WTC11 (cell line): ENCODE data around the gene CAPZA3. TPM values are rescaled to one million over a fixed set of nuclear protein-coding genes. Genes with fewer than 3 reads are reported as not detected.

Source experiments
- ATAC-seq: fragments of 200-7000 bp; cut with Tn5 transposase; 2 replicates; pipeline ENCODE4 v1.10.0; 2021; ENCODE audit warnings: mild to moderate bottlenecking, moderate library complexity
- CTCF ChIA-PET: fragments of 300-600 bp; sonication (Branson Sonifier 250); formaldehyde crosslinking; loops from one replicate; lab custom pipeline; 2021; ENCODE audit warnings: antibody characterized with exemption; lab: Charles Lee
- POLR2A ChIA-PET: fragments of 350-600 bp; sonication (Branson Sonifier 250); formaldehyde crosslinking; loops from one replicate; lab custom pipeline; 2021; ENCODE audit warnings: antibody characterized with exemption; lab: Charles Lee
- DNase-seq: peaks from one replicate; pipeline ENCODE4 v3.0.0; 2021; ENCODE audit warnings: low spot score
- H3K27ac Mint-ChIP-seq: 2 replicates; pipeline ENCODE4 v1.8.0; 2021; ENCODE audit warnings: mixed read lengths
- H3K27me3 Mint-ChIP-seq: 2 replicates; pipeline ENCODE4 v1.8.0; 2021; ENCODE audit warnings: low read depth, mild to moderate bottlenecking, moderate library complexity, mixed read lengths
- H3K36me3 Mint-ChIP-seq: 2 replicates; pipeline ENCODE4 v1.8.0; 2021; ENCODE audit warnings: mixed read lengths
- H3K4me1 Mint-ChIP-seq: 2 replicates; pipeline ENCODE4 v1.8.0; 2022; ENCODE audit warnings: mixed read lengths
- H3K4me3 Mint-ChIP-seq: 2 replicates; pipeline ENCODE4 v1.8.0; 2021; ENCODE audit warnings: mild to moderate bottlenecking, moderate library complexity, mixed read lengths
- H3K9me3 Mint-ChIP-seq: 2 replicates; pipeline ENCODE4 v1.8.0; 2021; ENCODE audit warnings: mixed read lengths
- ARID4B ChIP-seq: sonication (generic); formaldehyde crosslinking; IDR thresholded peaks from 2 replicates; pipeline ENCODE4 v1.8.0; 2023; ENCODE audit warnings: missing genetic modification reagents, mild to moderate bottlenecking, borderline replicate concordance
- ATF6 ChIP-seq: sonication (generic); formaldehyde crosslinking; IDR thresholded peaks from 2 replicates; pipeline ENCODE4 v1.8.1; 2023; ENCODE audit warnings: mild to moderate bottlenecking, missing genetic modification reagents
- CREM ChIP-seq: sonication (generic); formaldehyde crosslinking; IDR thresholded peaks from 2 replicates; pipeline ENCODE4 v1.8.1; 2022; ENCODE audit warnings: mild to moderate bottlenecking, missing genetic modification reagents, moderate library complexity
- ESRRA ChIP-seq: sonication (generic); formaldehyde crosslinking; IDR thresholded peaks from 2 replicates; pipeline ENCODE4 v1.8.1; 2022; ENCODE audit warnings: mild to moderate bottlenecking, missing genetic modification reagents, borderline replicate concordance
- GABPB1 ChIP-seq: sonication (generic); formaldehyde crosslinking; IDR thresholded peaks from 2 replicates; pipeline ENCODE4 v1.8.1; 2023; ENCODE audit warnings: mild to moderate bottlenecking, missing genetic modification reagents
- GRHL2 ChIP-seq: fragments of 250-450 bp; sonication (Bioruptor Pico); IDR thresholded peaks from 2 replicates; pipeline ENCODE4 v1.8.0; 2022; ENCODE audit warnings: mild to moderate bottlenecking, moderate library complexity; ENCODE audit not compliant: insufficient replicate concordance, severe bottlenecking
- HMGA2 ChIP-seq: fragments of 250-450 bp; sonication (Bioruptor Pico); IDR thresholded peaks from 2 replicates; pipeline ENCODE4 v1.4.0; 2021; ENCODE audit warnings: mild to moderate bottlenecking, moderate library complexity
- IRF2 ChIP-seq: sonication (generic); formaldehyde crosslinking; IDR thresholded peaks from 2 replicates; pipeline ENCODE4 v1.8.0; 2022; ENCODE audit warnings: low read depth, missing genetic modification reagents, borderline replicate concordance
- NFE2L1 ChIP-seq: sonication (generic); formaldehyde crosslinking; IDR thresholded peaks from 2 replicates; pipeline ENCODE4 v1.8.1; 2023; ENCODE audit warnings: missing genetic modification reagents
- NFYB ChIP-seq: sonication (generic); formaldehyde crosslinking; conservative IDR thresholded peaks from 2 replicates; pipeline ENCODE4 v1.8.0; 2022; ENCODE audit warnings: low read depth, missing genetic modification reagents
- PRRX2 ChIP-seq: fragments of 250-450 bp; sonication (Bioruptor Pico); IDR thresholded peaks from 2 replicates; pipeline ENCODE4 v1.8.0; 2021; ENCODE audit warnings: mild to moderate bottlenecking
- SMAD4 ChIP-seq: sonication (generic); formaldehyde crosslinking; IDR thresholded peaks from 2 replicates; pipeline ENCODE4 v1.8.0; 2022; ENCODE audit warnings: mild to moderate bottlenecking, missing genetic modification reagents
- TEAD1 ChIP-seq: sonication (generic); formaldehyde crosslinking; IDR thresholded peaks from 2 replicates; pipeline ENCODE4 v1.8.0; 2022; ENCODE audit warnings: mild to moderate bottlenecking, missing genetic modification reagents
- ZBTB21 ChIP-seq: sonication (generic); formaldehyde crosslinking; IDR thresholded peaks from 2 replicates; pipeline ENCODE4 v1.8.1; 2023; ENCODE audit warnings: mild to moderate bottlenecking, missing genetic modification reagents, borderline replicate concordance
- ZNF317 ChIP-seq: sonication (generic); formaldehyde crosslinking; IDR thresholded peaks from 2 replicates; pipeline ENCODE4 v1.8.1; 2023; ENCODE audit warnings: low read depth, mild to moderate bottlenecking, moderate library complexity, missing genetic modification reagents, borderline replicate concordance
- ZNF396 ChIP-seq: fragments of 250-450 bp; sonication (Bioruptor Pico); IDR thresholded peaks from 2 replicates; pipeline ENCODE4 v1.8.0; 2021; ENCODE audit warnings: mild to moderate bottlenecking, moderate library complexity, borderline replicate concordance
- ZNF416 ChIP-seq: fragments of 250-450 bp; sonication (Bioruptor Pico); IDR thresholded peaks from 2 replicates; pipeline ENCODE4 v1.9.0; 2021; ENCODE audit warnings: mild to moderate bottlenecking, inconsistent platforms
- ZNF423 ChIP-seq: fragments of 250-450 bp; sonication (Bioruptor Pico); IDR thresholded peaks from 2 replicates; pipeline ENCODE4 v2.1.2; 2022; ENCODE audit warnings: mild to moderate bottlenecking, moderate library complexity
- ZNF671 ChIP-seq: fragments of 250-450 bp; sonication (Bioruptor Pico); IDR thresholded peaks from 2 replicates; pipeline ENCODE4 v1.8.0; 2021; ENCODE audit warnings: mild to moderate bottlenecking
- total RNA-seq: library from RNA; stranded (reverse); gene quantifications from 3 replicates; pipeline ENCODE4 v1.2.3, GENCODE V29; 2021
- TF ChIP-seq, protein P1 (sequence below): sonication (generic); formaldehyde crosslinking; IDR thresholded peaks from 2 replicates; pipeline ENCODE4 v1.8.1; 2023; ENCODE audit warnings: mild to moderate bottlenecking, missing genetic modification reagents, moderate library complexity
- TF ChIP-seq, protein P2 (sequence below): fragments of 250-450 bp; sonication (Bioruptor Pico); conservative IDR thresholded peaks from 2 replicates; pipeline ENCODE4 v1.9.0; 2021; ENCODE audit warnings: mild to moderate bottlenecking
- TF ChIP-seq, protein P3 (sequence below): fragments of 200-600 bp; IDR thresholded peaks from 2 replicates; pipeline ENCODE4 v1.8.0; 2022; ENCODE audit warnings: antibody characterized with exemption
- TF ChIP-seq, protein P4 (sequence below): sonication (generic); formaldehyde crosslinking; IDR thresholded peaks from 2 replicates; pipeline ENCODE4 v1.8.1; 2022; ENCODE audit warnings: mild to moderate bottlenecking, missing genetic modification reagents, moderate library complexity, borderline replicate concordance
- TF ChIP-seq, protein P5 (sequence below): fragments of 250-450 bp; sonication (Bioruptor Pico); IDR thresholded peaks from 2 replicates; pipeline ENCODE4 v1.8.0; 2021; ENCODE audit warnings: mild to moderate bottlenecking

The CAPZA3 gene
- total RNA-seq, 1 experiment from 2014 or later: not detected

DNA sequence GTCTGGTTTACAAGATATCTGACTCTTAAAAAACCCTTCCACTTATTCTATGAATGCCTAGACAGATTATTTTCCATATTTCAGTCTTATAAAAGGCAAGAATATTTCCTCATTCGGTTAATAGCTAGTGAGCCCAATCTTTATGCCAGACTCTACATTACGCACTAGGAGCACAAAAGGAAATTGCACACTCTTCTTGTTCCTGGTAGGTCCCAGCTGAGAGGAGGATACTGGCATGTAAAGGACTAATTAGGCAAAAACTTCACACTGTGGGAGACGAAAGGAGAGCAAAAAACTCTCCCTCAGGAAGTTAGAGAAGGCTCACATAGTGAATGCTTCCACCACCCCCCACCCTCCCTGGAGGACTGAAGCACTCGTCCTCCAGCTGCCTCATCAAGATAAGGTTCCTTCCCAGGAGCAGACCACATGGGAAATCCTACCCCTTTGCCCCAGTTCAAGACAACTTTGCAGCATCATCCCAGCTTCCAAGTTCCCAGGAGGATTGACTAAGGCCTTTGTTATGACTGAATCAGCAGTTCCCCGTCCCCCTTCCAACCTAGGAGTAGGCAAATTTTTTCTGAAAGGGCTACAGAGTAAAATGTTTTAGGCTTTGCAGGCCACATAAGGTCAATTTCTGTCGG, 14.5 kb downstream of the CAPZA3 start:
- peaks cover 76% of the 10 kb centered on the region for H3K4me1 Mint-ChIP-seq
- no peak for TF ChIP-seq ZNF317 (CRISPR knock-in tag)
- TF ChIP-seq, protein P1, sequence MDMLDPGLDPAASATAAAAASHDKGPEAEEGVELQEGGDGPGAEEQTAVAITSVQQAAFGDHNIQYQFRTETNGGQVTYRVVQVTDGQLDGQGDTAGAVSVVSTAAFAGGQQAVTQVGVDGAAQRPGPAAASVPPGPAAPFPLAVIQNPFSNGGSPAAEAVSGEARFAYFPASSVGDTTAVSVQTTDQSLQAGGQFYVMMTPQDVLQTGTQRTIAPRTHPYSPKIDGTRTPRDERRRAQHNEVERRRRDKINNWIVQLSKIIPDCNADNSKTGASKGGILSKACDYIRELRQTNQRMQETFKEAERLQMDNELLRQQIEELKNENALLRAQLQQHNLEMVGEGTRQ (CRISPR knock-in tag): 0 out of 2 replicates have a peak, but pooled peaks have one; percentile 5
- TF ChIP-seq ZNF396 (CRISPR knock-in tag): no peak
- no peak for TF ChIP-seq ESRRA (CRISPR knock-in tag)
- no peak for TF ChIP-seq SMAD4 (CRISPR knock-in tag)
- no peak for TF ChIP-seq TEAD1 (CRISPR knock-in tag)
- TF ChIP-seq ARID4B (CRISPR knock-in tag): no peak
- no peak for TF ChIP-seq PRRX2 (CRISPR knock-in tag)
- peak; percentile 17; the same call in 1 of the 2 replicates for TF ChIP-seq ZNF416 (CRISPR knock-in tag)
- TF ChIP-seq ZBTB21: no peak
- TF ChIP-seq, protein P2, sequence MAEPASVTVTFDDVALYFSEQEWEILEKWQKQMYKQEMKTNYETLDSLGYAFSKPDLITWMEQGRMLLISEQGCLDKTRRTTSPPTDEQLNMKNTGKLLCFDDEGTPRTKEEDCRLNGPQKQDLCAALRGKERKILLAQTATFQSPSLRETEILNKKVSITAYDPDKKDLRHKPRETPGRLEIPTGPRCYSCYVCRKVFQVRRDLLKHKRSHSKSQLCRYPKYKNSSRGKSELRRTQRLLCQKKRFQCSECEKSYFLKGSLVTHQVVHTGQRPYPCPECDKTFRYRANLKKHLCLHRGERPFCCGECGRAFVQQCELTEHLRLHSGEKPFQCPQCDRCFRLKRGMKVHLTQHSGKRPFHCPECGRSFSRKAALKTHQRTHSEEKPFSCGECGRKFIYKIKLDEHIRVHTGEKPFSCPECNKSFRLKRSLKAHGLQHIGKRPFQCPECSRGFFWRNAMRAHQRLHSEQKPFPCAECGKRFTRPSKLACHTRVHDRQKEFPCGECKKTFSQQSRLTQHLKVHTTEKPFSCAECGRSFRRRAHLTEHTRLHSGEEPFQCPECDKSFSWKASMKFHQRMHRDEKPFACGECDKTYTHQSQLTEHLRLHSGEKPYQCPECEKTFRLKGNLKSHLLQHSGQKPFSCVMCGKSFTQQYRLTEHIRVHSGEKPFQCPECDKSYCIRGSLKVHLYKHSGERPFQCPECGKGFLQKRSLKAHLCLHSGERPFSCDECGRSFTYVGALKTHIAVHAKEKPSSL (CRISPR knock-in tag): no peak
- TF ChIP-seq CREM (CRISPR knock-in tag): no peak
- TF ChIP-seq NFE2L1: peak; percentile 49; the same call in 1 of the 2 replicates
- no peak for TF ChIP-seq NFYB (CRISPR knock-in tag)
- TF ChIP-seq ZNF671 (CRISPR knock-in tag): no peak
- TF ChIP-seq GRHL2 (CRISPR knock-in tag): no peak
- TF ChIP-seq GABPB1 (CRISPR knock-in tag): no peak
- TF ChIP-seq ZNF423: 0 out of 2 replicates have a peak, but pooled peaks have one; percentile 5
- TF ChIP-seq, protein P3, sequence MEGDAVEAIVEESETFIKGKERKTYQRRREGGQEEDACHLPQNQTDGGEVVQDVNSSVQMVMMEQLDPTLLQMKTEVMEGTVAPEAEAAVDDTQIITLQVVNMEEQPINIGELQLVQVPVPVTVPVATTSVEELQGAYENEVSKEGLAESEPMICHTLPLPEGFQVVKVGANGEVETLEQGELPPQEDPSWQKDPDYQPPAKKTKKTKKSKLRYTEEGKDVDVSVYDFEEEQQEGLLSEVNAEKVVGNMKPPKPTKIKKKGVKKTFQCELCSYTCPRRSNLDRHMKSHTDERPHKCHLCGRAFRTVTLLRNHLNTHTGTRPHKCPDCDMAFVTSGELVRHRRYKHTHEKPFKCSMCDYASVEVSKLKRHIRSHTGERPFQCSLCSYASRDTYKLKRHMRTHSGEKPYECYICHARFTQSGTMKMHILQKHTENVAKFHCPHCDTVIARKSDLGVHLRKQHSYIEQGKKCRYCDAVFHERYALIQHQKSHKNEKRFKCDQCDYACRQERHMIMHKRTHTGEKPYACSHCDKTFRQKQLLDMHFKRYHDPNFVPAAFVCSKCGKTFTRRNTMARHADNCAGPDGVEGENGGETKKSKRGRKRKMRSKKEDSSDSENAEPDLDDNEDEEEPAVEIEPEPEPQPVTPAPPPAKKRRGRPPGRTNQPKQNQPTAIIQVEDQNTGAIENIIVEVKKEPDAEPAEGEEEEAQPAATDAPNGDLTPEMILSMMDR: no peak
- TF ChIP-seq HMGA2 (CRISPR knock-in tag): no peak
- TF ChIP-seq, protein P4, sequence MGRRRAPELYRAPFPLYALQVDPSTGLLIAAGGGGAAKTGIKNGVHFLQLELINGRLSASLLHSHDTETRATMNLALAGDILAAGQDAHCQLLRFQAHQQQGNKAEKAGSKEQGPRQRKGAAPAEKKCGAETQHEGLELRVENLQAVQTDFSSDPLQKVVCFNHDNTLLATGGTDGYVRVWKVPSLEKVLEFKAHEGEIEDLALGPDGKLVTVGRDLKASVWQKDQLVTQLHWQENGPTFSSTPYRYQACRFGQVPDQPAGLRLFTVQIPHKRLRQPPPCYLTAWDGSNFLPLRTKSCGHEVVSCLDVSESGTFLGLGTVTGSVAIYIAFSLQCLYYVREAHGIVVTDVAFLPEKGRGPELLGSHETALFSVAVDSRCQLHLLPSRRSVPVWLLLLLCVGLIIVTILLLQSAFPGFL (CRISPR knock-in tag): no peak
- TF ChIP-seq IRF2 (CRISPR knock-in tag): no peak
- TF ChIP-seq, protein P5, sequence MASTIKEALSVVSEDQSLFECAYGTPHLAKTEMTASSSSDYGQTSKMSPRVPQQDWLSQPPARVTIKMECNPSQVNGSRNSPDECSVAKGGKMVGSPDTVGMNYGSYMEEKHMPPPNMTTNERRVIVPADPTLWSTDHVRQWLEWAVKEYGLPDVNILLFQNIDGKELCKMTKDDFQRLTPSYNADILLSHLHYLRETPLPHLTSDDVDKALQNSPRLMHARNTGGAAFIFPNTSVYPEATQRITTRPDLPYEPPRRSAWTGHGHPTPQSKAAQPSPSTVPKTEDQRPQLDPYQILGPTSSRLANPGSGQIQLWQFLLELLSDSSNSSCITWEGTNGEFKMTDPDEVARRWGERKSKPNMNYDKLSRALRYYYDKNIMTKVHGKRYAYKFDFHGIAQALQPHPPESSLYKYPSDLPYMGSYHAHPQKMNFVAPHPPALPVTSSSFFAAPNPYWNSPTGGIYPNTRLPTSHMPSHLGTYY (CRISPR knock-in tag): no peak; the same call in 1 of the 2 replicates
- no peak for TF ChIP-seq ATF6

More for the DNA sequence above, 14.5 kb downstream of the CAPZA3 start:
- peak overlapping the region; percentile 98 for H3K27ac Mint-ChIP-seq
- peak overlapping the region; percentile 49; the same call in 1 of the 2 replicates for H3K4me3 Mint-ChIP-seq
- POLR2A ChIA-PET: interaction anchor here (0.6 kb wide), 1 partner anchor 30 kb away, joined by 3 read pairs; no protein-coding TSS in a partner anchor
- CTCF ChIA-PET: interaction anchor here (1.5 kb wide), 1 partner anchor 434 kb away, joined by 3 read pairs; no protein-coding TSS in a partner anchor
- DNase-seq (peak; percentile 30), ATAC-seq (peak; percentile 82)
- no peaks in the 10 kb centered on the region for H3K9me3 Mint-ChIP-seq
- H3K27me3 Mint-ChIP-seq: no peaks in the 10 kb centered on the region
- no peaks in the 10 kb centered on the region; the same call in 1 of the 2 replicates for H3K36me3 Mint-ChIP-seq
